ENCODE results near the gene COL15A1.

COL15A1 gene

DNA sequence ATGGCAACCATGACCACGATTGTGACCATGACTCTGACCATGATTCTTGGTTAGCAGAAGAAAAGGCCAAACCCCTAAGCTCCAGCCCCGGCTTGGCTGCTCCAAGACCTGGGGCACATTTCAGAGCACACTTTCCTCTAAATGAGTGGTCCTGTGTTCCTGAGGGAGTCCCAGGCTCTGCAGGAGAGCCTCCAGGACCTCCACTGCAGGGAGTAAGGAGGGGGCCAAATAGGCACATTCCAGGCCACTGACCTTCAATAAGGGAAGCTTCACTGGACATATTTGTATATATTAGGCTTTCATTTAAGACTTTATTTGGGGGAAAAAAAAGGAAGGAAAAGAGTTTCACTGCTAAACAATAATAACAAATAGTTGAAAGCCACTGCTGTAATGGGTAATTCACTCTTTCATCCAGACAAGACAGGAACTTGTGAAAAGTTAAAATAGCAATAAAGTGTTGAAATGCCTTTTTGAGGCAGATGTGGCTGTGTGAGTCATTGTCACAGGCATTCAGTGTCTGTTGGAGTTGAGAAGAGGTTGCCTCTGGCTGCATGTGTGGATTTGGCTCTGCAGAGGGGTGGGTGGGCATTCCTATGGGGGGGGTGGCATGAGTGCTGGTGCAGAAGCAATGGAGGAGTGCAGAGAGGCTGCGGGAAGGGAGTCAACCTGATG lies 97.3 kb downstream of the COL15A1 start:
- DNase-seq = no peak

DNA sequence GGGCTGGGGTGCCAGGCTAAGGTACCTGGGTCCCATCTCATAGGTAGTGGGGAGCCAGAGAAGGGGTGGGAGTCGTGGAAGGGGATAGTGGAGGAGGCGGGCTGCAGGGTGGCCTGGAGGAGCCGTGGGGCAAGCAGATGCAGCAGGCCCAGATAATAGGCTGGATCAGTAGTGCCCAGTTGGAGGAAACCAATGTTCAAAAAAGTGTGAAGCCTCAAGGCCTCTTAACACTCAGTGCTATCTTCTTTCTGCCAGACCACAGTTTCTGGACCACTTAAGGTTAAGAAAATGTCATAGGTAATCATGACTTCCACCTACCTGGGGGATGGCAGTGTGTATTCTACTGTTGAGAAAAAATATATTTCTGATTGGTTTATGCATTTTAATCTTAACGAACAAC lies 97.9 kb downstream of the COL15A1 start:
- DNase-seq = no peak

DNA sequence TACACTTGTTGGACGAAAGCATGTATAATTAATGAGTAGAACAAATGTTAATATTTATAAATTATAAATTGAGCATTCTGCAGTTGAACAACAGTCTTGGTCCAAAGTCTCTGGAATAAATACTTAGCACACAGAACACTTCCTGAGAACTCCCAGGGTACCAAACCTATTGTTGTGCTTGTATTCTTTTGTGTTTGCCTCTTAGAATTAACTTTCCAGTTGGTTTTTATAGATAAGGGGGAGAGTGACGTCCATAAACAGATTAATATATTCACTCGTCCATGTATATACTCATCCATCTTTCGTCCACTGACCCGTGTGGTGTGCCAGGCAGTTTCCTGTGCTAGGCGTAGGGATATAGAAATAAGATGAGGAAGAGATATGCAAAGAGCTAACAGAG lies 98.9 kb downstream of the COL15A1 start:
- no peak for DNase-seq

DNA sequence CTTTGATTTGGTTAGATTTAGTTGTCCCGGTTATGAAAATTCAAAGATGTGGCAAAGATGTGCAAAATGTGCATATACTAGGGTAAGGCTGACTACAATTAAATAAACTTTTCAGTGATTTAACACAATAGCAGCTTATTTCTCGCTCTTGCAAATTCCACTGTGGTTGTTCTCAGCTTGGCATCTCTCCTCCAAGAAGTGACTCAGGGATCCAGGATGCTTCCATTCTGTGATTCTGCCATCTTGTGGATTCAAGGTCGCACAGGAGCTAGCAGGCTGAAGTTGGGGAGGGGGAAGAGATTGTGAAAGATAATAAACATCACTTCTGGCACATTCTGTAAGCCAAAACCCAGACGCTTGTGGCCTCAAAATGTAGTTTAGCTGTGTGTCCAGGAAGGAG lies 101.1 kb downstream of the COL15A1 start:
- DNase-seq = no peak

DNA sequence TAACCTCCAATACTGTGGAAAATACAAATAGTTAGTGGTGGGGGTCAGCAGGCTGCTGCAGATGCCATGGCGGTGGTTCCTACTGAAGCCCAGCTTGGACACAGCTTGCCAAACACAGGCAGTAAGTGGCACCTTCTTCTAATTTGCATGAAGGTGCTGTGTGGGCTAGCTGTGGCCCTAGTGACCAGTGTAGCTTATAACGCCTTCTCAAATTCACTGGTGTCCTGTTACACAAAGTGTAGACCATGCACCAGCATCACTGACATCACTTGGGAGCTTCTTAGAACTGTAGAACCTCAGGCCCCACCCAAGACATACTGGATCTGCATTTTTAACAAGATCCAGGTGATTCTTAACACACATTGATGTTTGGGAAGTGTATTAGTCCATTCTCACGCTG lies 102.4 kb downstream of the COL15A1 start:
- DNase-seq = no peak

DNA sequence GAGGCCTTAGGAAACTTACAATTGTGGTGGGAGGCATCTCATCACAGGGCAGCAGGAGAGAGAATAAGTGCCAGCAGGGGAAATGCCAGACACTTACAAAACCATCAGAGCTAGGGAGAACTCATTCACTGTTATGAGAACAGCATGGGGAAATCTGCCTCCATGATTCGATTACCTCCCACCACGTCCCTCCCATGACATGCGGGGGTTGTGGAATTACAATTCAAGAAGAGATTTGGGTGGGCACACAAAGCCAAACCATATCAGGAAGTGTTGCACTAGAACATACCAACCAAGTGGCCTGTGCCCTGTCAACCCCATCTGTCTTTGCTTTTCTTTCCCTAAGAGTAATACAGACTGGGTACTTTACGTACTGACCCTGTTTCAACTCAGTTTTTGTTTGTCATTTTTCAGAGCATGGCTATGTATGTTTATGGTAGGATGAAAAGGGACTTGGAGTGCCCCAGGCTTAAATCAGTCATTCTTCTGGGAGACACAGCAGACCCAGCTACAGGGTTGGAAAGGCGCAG lies 102.9 kb downstream of the COL15A1 start:
- DNase-seq = no peak

DNA sequence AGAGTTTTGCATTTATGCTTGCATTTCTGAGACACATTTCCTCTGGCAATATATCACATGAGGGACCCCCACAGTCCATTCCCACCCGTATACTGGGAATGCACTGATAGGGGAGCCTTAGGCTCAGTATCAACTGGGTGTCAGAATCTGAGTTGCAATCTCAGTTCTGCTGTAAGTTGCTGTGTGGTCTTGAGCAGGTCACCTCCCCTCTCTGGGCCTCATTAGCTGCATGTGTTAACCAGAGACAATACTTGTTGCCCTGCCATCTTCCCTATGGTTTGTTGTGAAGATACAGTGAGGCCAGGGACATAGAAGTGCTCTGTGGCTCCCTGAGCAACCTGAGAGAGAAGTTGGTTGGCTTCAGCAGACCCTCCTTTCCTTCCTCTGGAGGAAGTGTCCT lies 105.5 kb downstream of the COL15A1 start:
- DNase-seq = no peak

DNA sequence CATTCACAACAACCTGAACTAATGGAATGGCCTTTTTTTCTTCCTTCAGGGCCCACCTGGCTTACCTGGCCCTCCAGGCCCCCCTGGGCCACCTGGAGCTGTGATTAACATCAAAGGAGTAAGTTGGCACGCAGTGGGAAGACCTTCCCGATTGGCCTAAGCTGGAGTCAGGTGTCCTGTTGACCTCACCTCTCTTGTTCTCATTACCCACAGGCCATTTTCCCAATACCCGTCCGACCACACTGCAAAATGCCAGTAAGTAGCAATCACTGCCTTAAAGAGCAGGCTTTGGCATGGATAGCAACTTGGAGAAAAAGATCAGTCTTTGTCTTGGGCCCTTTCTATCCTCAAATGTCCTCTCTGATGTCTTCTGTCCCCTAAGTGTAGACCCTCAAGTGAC lies 105.9 kb downstream of the COL15A1 start:
- no peak for DNase-seq

DNA sequence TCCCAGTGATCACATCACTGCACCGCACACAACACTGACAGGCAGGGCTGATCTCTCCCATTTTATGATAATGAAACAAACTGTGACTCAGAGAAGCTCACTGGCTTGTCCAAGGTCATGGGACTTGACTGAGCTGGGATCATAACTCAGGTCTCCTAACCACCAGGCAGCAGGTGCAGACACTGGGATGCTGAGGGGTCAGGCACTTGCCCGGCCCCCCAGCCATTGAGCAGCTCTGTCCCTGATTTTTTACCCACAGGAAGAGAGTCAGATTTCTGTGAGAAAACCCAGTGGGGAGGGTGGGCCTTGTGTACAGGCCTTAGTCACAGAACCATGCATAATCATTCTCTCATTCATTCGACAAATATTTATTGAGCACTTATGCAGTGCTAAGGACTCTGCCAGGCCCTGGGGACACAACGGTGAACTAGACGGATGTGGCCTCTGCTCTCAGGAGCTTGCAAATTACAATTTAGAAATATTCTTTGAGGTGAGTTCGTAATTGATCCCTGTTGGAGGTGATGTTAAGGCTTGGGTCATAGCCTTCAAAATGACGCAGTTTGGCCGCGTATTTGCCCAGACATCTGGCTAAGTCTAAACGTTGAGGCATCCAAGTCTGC lies 106.7 kb downstream of the COL15A1 start:
- DNase-seq = no peak

DNA sequence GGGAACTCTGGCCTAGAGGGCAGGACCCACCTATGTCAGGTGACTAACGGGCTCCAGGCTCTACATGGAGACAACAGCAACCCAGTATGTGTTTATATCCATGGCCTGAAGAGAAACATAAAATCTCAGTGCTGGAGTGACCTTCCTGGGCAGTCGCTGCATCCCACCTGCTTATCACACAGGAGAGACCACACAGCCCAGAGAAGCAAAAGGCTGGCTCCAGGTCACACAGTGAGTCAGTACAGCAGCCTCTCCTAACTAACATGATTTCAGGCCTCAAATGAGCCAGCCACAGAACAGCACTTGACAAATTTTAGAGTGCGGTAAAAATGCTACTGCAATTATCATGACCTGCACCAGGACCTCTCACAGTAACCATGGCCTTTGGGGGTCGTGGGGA lies 107.2 kb downstream of the COL15A1 start:
- no peak for DNase-seq

DNA sequence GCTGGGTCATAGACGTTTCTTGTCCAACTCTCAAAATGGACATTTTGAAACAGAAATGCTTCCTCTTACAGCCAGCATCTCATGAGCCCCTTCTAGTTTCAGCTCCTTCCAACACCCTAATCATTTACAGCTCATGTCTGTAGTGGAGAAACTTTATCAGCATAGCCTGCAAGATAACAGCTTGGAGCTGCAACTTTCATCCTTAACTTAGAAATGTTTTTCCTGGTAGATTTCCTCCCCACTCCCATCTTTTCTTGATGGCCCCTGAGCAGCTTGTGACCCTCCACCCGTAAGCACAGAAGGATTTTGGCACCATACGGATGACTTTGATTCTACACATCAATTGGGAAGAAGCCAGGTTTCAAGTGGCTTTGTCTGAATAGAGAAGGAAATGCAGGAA lies 107.7 kb downstream of the COL15A1 start:
- DNase-seq = peak; percentile 1

DNA sequence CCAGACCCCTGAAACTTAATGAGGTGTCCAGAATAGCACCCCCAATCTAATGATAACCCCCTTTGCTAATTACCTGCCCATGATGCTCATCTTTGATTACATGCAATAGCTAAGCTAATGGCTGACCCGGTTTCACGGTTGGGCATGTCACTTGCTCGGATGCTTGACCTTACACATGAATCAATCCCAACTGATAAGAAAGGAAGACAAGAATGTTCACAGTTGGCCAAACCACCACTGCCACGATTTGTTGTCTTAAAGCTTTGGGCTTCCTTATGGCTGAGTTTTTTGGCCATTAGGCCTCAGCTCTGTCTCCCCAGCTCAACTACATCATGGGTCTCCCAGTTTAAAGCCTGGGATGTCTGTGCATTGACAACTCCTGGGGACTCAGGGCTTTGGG lies 108.1 kb downstream of the COL15A1 start:
- no peak for DNase-seq

DNA sequence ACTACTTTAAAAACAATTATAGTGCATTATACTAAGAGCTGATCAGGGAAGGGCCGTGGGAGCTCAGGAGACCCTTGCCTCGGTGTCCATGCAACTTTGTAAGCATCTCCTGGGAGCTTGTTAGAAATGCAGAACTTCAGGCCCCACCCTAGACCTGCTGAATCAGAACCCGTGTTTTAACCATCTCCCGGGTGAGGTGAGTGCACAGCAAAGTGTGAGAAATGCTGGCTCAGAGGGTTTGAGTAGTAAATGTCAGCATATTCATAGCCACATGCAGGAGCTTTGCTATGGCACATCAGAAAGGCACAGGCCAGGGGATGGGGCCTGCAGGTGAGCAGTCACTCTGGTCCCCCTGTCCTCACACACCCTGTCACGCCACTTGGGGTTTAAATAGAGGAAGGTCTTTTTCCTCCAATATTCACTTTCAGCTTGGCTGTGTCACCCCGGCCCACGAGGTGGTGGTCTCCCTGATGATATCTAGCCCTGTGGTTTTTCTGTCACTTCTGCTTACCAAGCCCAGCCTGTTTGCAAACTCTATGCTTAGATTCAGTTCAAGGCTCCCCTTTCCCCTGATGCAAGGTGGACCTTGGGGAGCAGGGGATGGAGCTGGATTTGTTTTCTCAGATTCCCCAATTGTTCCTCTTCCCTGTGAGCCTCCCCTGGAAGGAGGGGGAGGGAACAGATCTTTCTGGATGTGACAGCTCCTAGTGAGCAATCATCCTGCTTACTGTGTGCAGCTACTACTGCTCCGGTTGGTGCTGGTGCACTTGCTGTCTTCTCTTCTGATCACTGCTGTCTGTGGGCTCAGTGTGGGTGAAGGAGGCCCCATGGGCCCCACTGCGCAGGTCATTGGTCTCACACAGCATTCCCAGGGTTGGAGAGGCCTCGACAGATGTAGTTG lies 109.4 kb downstream of the COL15A1 start:
- DNase-seq = no peak

DNA sequence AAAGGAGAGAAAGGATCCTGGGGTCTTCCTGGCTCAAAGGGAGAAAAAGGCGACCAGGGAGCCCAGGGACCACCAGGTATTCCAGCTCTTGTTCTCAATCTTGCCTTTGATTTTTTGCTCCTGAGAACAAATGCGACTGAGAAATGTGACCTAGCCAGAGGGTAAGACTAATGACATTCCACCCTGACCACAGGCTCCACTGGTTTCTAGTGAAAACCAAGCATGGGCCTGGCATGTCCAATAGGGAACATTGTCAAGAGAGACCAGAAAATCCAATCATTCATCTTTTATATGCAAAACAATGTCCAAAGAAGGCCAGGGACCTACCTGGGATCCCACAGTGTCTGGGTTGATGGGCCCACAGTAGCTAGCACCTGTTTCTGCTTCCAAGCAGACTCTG lies 110.9 kb downstream of the COL15A1 start:
- no peak for DNase-seq

DNA sequence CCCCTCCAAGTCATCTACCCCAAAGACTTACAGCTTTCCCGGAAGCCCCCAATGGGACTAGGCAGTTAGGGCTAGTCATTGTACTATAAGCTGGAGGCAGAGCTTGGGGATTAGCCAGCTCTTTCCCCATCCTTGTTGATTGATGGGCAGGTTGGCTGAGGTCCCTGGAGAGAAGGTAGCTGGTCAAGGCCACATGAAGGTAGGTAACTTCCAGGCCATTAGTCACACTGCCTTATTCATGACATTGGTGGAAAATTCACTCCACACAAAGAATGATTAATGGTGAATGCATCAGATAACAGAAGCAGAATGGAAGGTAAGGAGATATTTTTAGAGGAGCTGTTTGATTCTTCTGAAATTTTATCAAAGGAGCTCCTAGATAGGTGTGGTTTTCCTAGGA lies 111.7 kb downstream of the COL15A1 start:
- no peak for DNase-seq

DNA sequence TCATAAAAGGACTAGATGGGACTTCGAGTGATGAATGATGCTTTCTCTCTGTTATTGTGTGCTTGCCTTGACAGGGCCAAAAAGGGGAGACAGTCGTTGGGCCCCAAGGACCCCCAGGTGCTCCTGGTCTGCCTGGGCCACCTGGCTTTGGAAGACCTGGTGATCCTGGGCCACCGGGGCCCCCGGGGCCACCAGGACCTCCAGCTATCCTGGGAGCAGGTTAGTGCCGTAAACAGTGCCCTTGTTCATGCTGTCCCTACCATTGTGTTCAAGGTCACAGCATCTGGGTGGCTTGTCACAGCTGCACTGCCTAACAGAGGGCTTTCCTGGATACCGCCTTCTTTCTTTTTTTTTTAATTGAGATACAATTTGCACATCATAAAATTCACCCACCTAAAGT lies 112.5 kb downstream of the COL15A1 start:
- no peak for DNase-seq

DNA sequence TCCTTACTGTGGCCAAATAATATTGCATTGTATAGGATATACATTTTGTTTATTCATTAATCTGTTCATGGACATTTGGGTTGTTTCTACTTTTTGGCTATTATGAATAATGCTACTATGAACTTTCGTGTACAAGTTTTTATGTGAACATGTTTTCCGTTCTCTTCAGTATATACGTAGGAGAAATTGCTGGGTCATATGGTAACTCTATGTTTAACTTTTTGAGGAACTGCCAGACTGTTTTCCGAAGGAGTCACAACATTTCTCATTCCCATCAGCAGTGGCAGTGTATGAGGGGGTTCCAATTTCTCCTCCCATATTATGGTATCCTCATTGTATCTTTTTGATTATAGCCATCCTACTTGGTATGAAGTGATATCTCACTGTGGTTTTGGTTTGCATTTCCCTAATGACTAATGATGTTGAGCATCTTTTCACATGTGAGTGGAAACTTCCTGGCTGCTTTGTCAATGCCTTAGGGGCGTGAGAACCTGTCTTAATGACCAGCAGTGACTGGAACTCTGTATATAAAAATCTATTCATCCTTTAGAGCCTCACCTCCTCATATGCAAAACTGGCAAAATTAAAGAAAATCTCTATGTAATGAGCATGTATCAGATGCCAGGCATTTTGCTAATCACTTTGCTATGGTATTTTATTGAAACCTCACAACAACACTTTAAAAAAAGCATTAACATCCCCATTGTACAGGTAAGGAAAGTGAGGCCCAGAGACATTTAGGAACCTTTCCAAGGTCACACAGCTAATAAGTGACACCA lies 113.4 kb downstream of the COL15A1 start:
- DNase-seq = no peak

DNA sequence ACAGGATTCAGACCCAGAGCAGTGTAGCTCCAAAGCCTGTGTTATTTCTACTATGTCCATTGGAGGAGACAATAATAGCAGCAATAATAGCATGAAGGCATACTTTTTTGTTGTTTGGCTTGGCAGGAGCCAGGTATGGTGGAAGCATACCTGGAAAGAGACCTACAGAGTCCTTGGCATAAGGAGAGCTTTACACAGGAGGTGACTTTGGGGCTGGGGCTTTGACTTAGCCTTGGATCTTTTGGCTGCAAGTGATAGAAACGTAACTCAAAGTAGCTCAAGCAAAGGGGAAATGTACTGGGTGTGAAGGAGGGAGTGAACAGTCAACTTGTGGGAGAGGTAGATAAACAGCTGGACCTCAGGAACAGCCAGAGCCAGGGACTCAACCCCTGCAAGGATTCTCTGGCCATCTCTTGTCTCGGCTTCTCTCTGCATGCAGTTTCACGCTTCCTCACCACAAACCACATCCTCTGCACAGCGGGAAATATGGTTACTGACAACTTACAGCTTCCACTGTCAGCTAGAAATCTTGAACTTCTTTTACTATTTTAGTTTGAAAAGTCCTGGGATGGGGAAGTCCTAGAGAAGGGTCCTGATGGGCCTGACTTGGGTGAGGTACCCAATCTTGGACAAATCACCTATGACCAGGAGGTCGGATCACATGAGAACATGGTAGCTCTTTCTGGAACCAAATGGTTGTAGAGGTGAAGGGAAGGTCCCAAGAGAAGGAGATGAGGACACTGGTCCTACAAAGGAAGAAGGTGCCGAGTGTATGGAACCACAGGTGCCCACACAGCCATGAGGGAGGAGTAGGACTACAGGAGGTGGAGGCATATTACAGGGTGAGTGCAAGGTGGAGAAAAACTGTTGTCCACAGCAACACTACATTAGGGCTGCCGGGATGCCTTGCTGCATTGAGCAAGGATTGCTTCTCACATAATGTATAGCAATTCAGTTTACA lies 114.2 kb downstream of the COL15A1 start:
- DNase-seq = no peak

DNA sequence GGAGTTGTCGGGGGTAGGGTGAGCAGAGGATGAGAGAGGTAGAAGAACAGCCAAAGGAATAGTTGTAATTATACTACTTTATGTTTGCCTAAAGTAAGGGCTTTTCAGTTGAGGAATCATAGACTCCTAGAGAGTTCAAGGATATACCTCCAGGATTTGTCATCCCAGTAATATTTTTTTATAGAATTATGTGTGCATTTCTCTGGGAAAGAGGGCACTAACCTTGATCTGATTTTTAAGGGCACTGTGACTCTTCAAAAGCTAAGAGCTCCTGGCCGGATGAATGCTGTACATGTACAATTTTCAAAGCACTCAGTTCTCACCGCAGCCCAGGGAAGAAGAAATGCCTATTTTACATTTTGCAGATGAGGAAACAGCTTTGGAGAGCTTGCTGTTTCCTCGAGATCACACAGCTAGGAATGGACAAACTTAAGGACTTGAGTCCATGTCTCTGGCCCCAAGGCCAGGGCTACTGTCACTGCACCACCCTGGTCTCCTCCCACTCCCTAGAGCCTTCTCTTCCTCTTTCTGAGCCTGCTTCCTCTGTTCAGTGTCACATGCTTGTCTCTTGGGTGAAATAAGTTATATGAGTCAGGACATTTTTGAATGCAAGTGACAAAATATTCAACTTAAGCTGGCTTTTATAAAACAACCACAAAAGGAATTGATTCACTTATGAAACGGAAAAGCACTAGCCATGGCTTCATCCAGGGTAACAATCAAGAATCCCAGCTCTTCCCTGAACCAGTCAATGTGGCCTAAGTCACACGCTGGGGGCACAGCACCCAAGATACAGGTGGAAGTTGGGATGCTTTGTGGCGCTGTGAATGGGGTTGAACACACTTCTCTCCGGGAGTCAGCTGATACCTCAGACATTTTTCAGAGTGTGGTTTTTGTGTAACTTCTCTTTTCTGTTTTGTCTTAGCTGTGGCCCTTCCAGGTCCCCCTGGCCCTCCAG lies 115.5 kb downstream of the COL15A1 start:
- no peak for DNase-seq

DNA sequence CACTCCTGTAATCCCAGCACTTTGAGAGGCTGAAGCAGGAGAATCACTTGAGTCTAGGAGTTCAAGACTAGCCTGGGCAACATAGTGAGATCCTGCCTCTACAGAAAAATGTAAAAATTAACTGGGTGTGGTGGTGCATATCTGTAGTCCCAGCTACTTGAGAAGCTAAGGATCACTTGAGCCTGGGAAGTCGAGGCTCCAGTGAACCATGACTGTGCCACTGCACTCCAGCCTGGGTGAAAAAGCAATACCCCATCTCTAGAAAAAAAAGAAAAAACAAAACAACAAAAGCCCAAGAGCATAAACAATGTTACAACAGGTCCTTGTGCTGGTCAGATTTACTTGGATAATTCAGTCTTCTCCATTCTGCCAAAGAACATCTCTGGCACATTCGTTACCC lies 116.9 kb downstream of the COL15A1 start:
- DNase-seq = no peak

DNA sequence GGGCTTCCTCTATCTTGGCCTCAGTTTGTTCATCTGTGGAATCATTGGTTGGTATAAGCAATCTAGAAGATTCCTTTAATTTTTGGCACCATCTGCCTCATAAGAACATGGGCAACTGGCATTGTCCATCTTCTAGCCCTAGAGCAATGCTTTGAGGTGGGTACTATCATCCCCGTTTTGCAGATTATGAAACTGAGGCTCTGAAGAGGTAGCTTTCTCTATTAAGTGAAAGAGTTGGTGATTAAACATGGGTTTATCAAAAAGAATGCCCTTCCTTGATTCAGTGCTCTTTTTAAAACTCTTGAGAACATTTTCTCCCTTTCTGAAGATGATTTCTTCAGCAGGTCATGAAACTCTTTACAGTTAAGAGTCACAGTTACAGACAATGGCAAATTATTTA lies 118.8 kb downstream of the COL15A1 start:
- DNase-seq = no peak
